B cell (primary cell): Measurements from ENCODE around the gene DYNLL2. TPM values are rescaled to one million over a fixed set of nuclear protein-coding genes. Genes with fewer than 3 reads are reported as not detected.
"Not testable (repeated sequence)": the region's sequence is repeated elsewhere in the genome, so short reads cannot be mapped to it uniquely, and the experiment has no call there.

Experiments used
- ATAC-seq: fragments of 200-7000 bp; cut with Tn5 transposase; one replicate; pipeline ENCODE4 v1.10.0; 2021; ENCODE audit warnings: low read depth, mild to moderate bottlenecking, moderate number of reproducible peaks, moderate library complexity
- CTCF ChIA-PET: fragments of 350-600 bp; sonication (Branson Sonifier 250); formaldehyde crosslinking; loops from one replicate; lab custom pipeline; 2021; ENCODE audit warnings: antibody characterized with exemption, inconsistent platforms; lab: Charles Lee
- POLR2A ChIA-PET: fragments of 350-600 bp; sonication (Branson Sonifier 250); formaldehyde crosslinking; loops from one replicate; lab custom pipeline; 2021; ENCODE audit warnings: antibody characterized with exemption; lab: Charles Lee
- DNase-seq: peaks from one replicate; pipeline ENCODE4 v3.0.0; 2013
- H2AFZ ChIP-seq: 2 replicates; pipeline ENCODE4 v1.6.1; 2012; ENCODE audit warnings: mild to moderate bottlenecking, low read depth, low read length; ENCODE audit not compliant: insufficient read depth, poor library complexity, severe bottlenecking
- H3K27ac ChIP-seq, 2 donors: 1 replicate in 1 of 2; 2 replicates in 1 of 2; pipeline ENCODE4 v1.5.1; 2012 to 2013; ENCODE audit warnings: low read length in 2 of 2, mild to moderate bottlenecking in 2 of 2, moderate library complexity in 1 of 2
- H3K27me3 ChIP-seq, 4 experiments: fragments of 200-600 bp in 1 of 4; sonication (generic) in 1 of 4; replicated peaks in 1 of 4; 1 replicate in 2 of 4; 2 replicates in 2 of 4; pipeline versions ENCODE4 v1.6.1 to v1.7.0; 2013 to 2016; ENCODE audit warnings: low read length in 3 of 4, mild to moderate bottlenecking in 2 of 4, mixed read lengths in 1 of 4, moderate library complexity in 1 of 4; ENCODE audit not compliant: insufficient read depth in 4 of 4, control insufficient read depth in 3 of 4; ENCODE audit errors: control extremely low read depth in 1 of 4
- H3K36me3 ChIP-seq, 2 experiments: replicated peaks in 1 of 2; 1 replicate in 1 of 2; 2 replicates in 1 of 2; pipeline versions ENCODE4 v1.6.1 to v1.7.1; 2013; ENCODE audit warnings: low read length in 1 of 2; ENCODE audit not compliant: insufficient read depth in 2 of 2, control insufficient read depth in 1 of 2; ENCODE audit errors: control extremely low read depth in 1 of 2, extremely low read depth in 1 of 2
- H3K4me1 ChIP-seq, 2 donors: fragments of 200-600 bp in 1 of 2; sonication (generic) in 1 of 2; 1 replicate in 1 of 2; 2 replicates in 1 of 2; pipeline versions ENCODE4 v1.5.1 to v1.6.1; 2013 to 2017; ENCODE audit warnings: low read length in 2 of 2; ENCODE audit not compliant: control insufficient read depth in 2 of 2, insufficient read depth in 2 of 2
- H3K4me2 ChIP-seq: replicated peaks from 2 replicates; pipeline ENCODE3; 2012; ENCODE audit warnings: mild to moderate bottlenecking, low read depth, low read length; ENCODE audit not compliant: poor library complexity, severe bottlenecking
- H3K4me3 ChIP-seq, 5 experiments: fragments of 200-600 bp in 1 of 5; sonication (generic) in 1 of 5; 1 replicate in 3 of 5; 2 replicates in 2 of 5; pipeline versions ENCODE4 v1.5.1 to v1.7.0; 2011 to 2016; ENCODE audit warnings: low read length in 4 of 5, mild to moderate bottlenecking in 4 of 5, low read depth in 2 of 5, control low read depth in 1 of 5, moderate library complexity in 1 of 5; ENCODE audit not compliant: insufficient read depth in 1 of 5; ENCODE audit errors: control extremely low read depth in 1 of 5, extremely low read depth in 1 of 5
- H3K79me2 ChIP-seq: fragments of 200-600 bp; sonication (generic); one replicate; pipeline ENCODE4 v1.6.0; 2016; ENCODE audit warnings: low read length; ENCODE audit not compliant: control insufficient read depth, insufficient read depth
- H3K9ac ChIP-seq: fragments of 200-600 bp; sonication (generic); 2 replicates; pipeline ENCODE4 v1.6.1; 2017; ENCODE audit warnings: mild to moderate bottlenecking, low read length, moderate library complexity
- H3K9me3 ChIP-seq, 3 donors: one replicate each; pipeline versions ENCODE4 v1.6.1 to v1.7.1; 2013; ENCODE audit warnings: low read length in 2 of 3; ENCODE audit not compliant: control insufficient read depth in 2 of 3, insufficient read depth in 1 of 3; ENCODE audit errors: control extremely low read depth in 1 of 3
- H4K20me1 ChIP-seq: 2 replicates; pipeline ENCODE4 v1.6.0; 2012; ENCODE audit warnings: mild to moderate bottlenecking, low read length; ENCODE audit not compliant: insufficient read depth, control insufficient read depth, poor library complexity, severe bottlenecking
- H3K27ac Mint-ChIP-seq: one replicate; pipeline ENCODE4 v1.8.0; 2021; ENCODE audit warnings: mixed read lengths
- H3K27me3 Mint-ChIP-seq: one replicate; pipeline ENCODE4 v1.8.0; 2021; ENCODE audit warnings: mixed read lengths
- H3K4me1 Mint-ChIP-seq: one replicate; pipeline ENCODE4 v1.8.0; 2021; ENCODE audit warnings: mixed read lengths
- H3K4me3 Mint-ChIP-seq: one replicate; pipeline ENCODE4 v1.8.0; 2021; ENCODE audit warnings: mixed read lengths
- H3K9me3 Mint-ChIP-seq: one replicate; pipeline ENCODE4 v1.8.0; 2022; ENCODE audit warnings: mixed read lengths; ENCODE audit not compliant: insufficient read depth
- CTCF ChIP-seq: fragments of 200-600 bp; IDR thresholded peaks from one replicate; pipeline ENCODE4 v1.8.0; 2022; ENCODE audit warnings: antibody characterized with exemption, mild to moderate bottlenecking
- EZH2 ChIP-seq: IDR thresholded peaks from 2 replicates; pipeline ENCODE4 v1.6.1; 2012; ENCODE audit warnings: borderline replicate concordance, low read depth, mild to moderate bottlenecking, moderate library complexity, low read length; ENCODE audit not compliant: insufficient read depth, poor library complexity, severe bottlenecking
- intact Hi-C: fragments of 100-400 bp; cut with micrococcal nuclease; formaldehyde crosslinking; loops from one replicate; pipeline ENCODE4 v1.10.0; 2022
- polyA plus RNA-seq: library from polyadenylated mRNA; depleted of rRNA; stranded (reverse); fragments of >200 nt; gene quantifications from 2 replicates; pipeline ENCODE4 v1.2.3, GENCODE V29; 2012
- total RNA-seq, 2 donors: library from RNA; stranded (reverse); fragments of 120-200 nt in 1 of 2; gene quantifications; 1 replicate in 1 of 2; 2 replicates in 1 of 2; pipeline versions ENCODE4 v1.2.3 to v1.2.4, GENCODE V29; 2013 to 2022

The DYNLL2 gene
- total and polyA plus RNA-seq, 2 donors (not counting 1 experiment from before 2014, with no cell fraction given) = 10.1 to 25.2 TPM

DNA sequence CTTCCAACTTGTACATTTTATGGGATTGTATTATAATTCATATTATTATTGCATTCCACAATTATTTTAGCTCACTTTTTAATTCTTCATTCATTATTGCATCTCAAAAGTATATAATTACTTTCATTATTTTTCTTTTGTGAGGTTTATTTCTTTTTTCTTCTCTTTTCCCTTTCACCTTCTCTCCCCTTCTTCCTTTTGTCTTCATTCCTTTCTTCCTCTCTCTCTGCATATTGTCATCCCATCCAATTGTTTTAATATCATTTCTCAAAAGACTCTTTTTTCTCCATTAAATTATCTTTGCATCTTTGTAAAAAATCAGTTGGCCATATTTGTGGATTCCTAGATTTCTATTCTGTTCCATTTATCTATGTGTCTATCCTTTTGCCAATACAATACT is 17.3 kb downstream of the DYNLL2 start:
- DNase-seq (no peak), ATAC-seq (no peak)
- Mint-ChIP-seq H3K4me3 (no peak overlapping the region), H3K4me1 (no peaks in the 10 kb centered on the region), H3K27ac (no peak overlapping the region), H3K9me3 (no peaks in the 10 kb centered on the region), H3K27me3 (no peaks in the 10 kb centered on the region)
- no peak overlapping the region for H3K27ac ChIP-seq
- no peaks in the 10 kb centered on the region for H4K20me1 ChIP-seq
- ChIA-PET POLR2A (no interaction called here), CTCF (interaction anchor here (0.7 to 1.0 kb wide), 2 partner anchors 245 to 882 kb away, joined by 3 read pairs; no protein-coding TSS in a partner anchor)
- H3K4me3 ChIP-seq = no peak overlapping the region
- H2AFZ ChIP-seq = no peak overlapping the region
- H3K4me1 ChIP-seq = no peaks in the 10 kb centered on the region
- TF ChIP-seq CTCF (no peak), EZH2 (no peak)
- no peak overlapping the region for H3K4me2 ChIP-seq
- H3K79me2 ChIP-seq = no peaks in the 10 kb centered on the region
- no peaks in the 10 kb centered on the region for H3K9me3 ChIP-seq
- no peaks in the 10 kb centered on the region for H3K27me3 ChIP-seq
- H3K36me3 ChIP-seq = no peaks in the 10 kb centered on the region
- intact Hi-C loops = no loop called here
- no peak overlapping the region for H3K9ac ChIP-seq

DNA sequence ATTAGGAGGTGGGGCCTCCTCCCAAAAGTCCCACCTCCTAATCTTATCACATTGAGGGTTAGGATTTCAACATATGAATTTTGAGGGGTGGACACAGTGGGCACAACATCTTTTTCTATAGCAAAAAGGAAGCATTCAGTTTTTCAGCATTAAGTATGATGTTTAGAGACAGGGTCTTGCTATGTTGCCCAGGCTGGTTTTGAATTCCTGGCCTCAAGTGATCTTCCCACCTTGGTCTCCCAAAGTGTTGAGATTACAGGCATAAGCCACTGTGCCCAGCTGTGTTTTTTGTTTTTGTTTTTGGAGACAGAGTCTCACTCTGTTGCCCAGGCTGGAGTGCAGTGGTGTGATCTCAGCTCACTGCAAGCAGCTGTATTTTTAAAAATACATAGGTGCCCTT is 18.7 kb downstream of the DYNLL2 start:
- H3K27ac ChIP-seq, intact Hi-C loops, H3K27me3 Mint-ChIP-seq, CTCF ChIA-PET, H3K9me3 ChIP-seq, ATAC-seq, H3K9me3 Mint-ChIP-seq, H3K27ac Mint-ChIP-seq, H3K27me3 ChIP-seq, H3K4me1 Mint-ChIP-seq, H3K36me3 ChIP-seq, H3K79me2 ChIP-seq, H3K4me2 ChIP-seq, H3K9ac ChIP-seq, POLR2A ChIA-PET, H3K4me1 ChIP-seq, H3K4me3 Mint-ChIP-seq, H4K20me1 ChIP-seq, H2AFZ ChIP-seq, H3K4me3 ChIP-seq, DNase-seq: not testable (repeated sequence)
